Body of pancreas (tissue), 4 donors: ENCODE measurements around the gene TGFB2. TPM values are rescaled to one million over a fixed set of nuclear protein-coding genes. Genes with fewer than 3 reads are reported as not detected.

ENCODE experiments used
- ATAC-seq: fragments of 150-250 bp; one replicate; pipeline ENCODE4 v1.9.1; 2016
- DNase-seq, 4 donors: peaks; one replicate each; pipeline ENCODE4 v3.0.0-alpha.2; 2019
- H3K27ac ChIP-seq, 4 donors: fragments of 200-600 bp; sonication (generic); 1 replicate in 3 of 4; 2 replicates in 1 of 4; pipeline versions ENCODE4 v1.5.1 to v1.6.1; 2016 to 2019; ENCODE audit warnings: mild to moderate bottlenecking in 1 of 4, mixed read lengths in 1 of 4, moderate library complexity in 1 of 4
- H3K27me3 ChIP-seq, 2 donors: fragments of 200-600 bp; sonication (generic); one replicate each; pipeline ENCODE4 v1.6.0; 2016; ENCODE audit warnings: mild to moderate bottlenecking in 1 of 2
- H3K36me3 ChIP-seq, 2 donors: fragments of 200-600 bp; sonication (generic); replicated peaks in 1 of 2; 2 replicates each; pipeline ENCODE4 v1.5.1; 2016; ENCODE audit warnings: low read depth in 2 of 2; ENCODE audit not compliant: insufficient read depth in 1 of 2
- H3K4me1 ChIP-seq: fragments of 200-600 bp; sonication (generic); one replicate; pipeline ENCODE4 v1.6.0; 2016
- H3K4me3 ChIP-seq, 2 donors: fragments of 200-600 bp; sonication (generic); 1 replicate in 1 of 2; 2 replicates in 1 of 2; pipeline ENCODE4 v1.5.1; 2016 to 2019
- H3K9me3 ChIP-seq, 3 donors: fragments of 200-600 bp; sonication (generic); 1 replicate in 2 of 3; 2 replicates in 1 of 3; pipeline ENCODE4 v1.5.1; 2016
- CTCF ChIP-seq, 7 experiments: fragments of 450-650 bp in 4 of 7; fragments of 200-600 bp in 3 of 7; sonication (generic) in 3 of 7; IDR thresholded peaks; one replicate each; pipeline ENCODE4 v1.5.1; 2016 to 2019; ENCODE audit warnings: antibody characterized with exemption in 7 of 7
- POLR2A ChIP-seq, 3 donors: fragments of 450-650 bp; IDR thresholded peaks; one replicate each; pipeline ENCODE4 v1.6.1; 2016; ENCODE audit warnings: antibody characterized with exemption in 3 of 3, mild to moderate bottlenecking in 2 of 3
- WGBS, 2 donors: methylation state at CpG; one replicate each; pipeline ENCODE4 v1.1.5; 2017; 5-methylcytosine and 5-hydroxymethylcytosine counted together
- intact Hi-C: fragments of 100-400 bp; cut with DNase I; formaldehyde crosslinking; loops from one replicate; pipeline ENCODE4 v1.15.1; 2023
- total RNA-seq, 2 donors: library from RNA; depleted of rRNA; stranded (reverse); fragments of >200 nt; gene quantifications; one replicate each; pipeline ENCODE4 v1.1.0, GENCODE V29; 2016

The TGFB2 gene
- total RNA-seq, 2 donors from 2014 or later = 4.3 to 4.9 TPM

- Histone ChIP-seq H3K27me3 (no peaks in the 10 kb centered on the region), H3K4me1 (peaks cover 5% of the 10 kb centered on the region), H3K9me3 (no peaks in the 10 kb centered on the region), H3K4me3 (no peak overlapping the region), H3K36me3 (no peaks in the 10 kb centered on the region), H3K27ac (no peak overlapping the region)
- no peak for TF ChIP-seq POLR2A (IDR thresholded peaks at IDR 0.05)
- peak in 3 of 7 experiments; percentile 6 to 28 (median 23) for TF ChIP-seq CTCF (IDR thresholded peaks at IDR 0.05)
- ATAC-seq (no peak), DNase-seq (no peak)
- 71 to 76% methylated on average over 7 of the region's 7 CpGs for WGBS, 2 donors
- intact Hi-C loops = no loop called here
Measured at GRCh38 chr1:218361298-218362065, 16.3 kb downstream of the TGFB2 start.

GRCh38 chr1:218362418-218363076, 17.4 kb downstream of the TGFB2 start:
- 79 to 84% methylated on average over 5 of the region's 5 CpGs for WGBS, 2 donors
- no peak for DNase-seq
- no peak overlapping the region for H3K4me3 ChIP-seq
- ATAC-seq = no peak
- no peaks in the 10 kb centered on the region for H3K27me3 ChIP-seq
- no peaks in the 10 kb centered on the region for H3K9me3 ChIP-seq
- no peak for TF ChIP-seq POLR2A (IDR thresholded peaks at IDR 0.05)
- no peak for TF ChIP-seq CTCF (IDR thresholded peaks at IDR 0.05)
- peaks cover 5% of the 10 kb centered on the region for H3K4me1 ChIP-seq
- H3K27ac ChIP-seq = no peak overlapping the region
- H3K36me3 ChIP-seq = no peaks in the 10 kb centered on the region
- intact Hi-C loops = no loop called here

- WGBS, 2 donors = 65 to 75% methylated on average over 1 of the region's 1 CpG
- TF ChIP-seq CTCF (IDR thresholded peaks at IDR 0.05) = no peak
- TF ChIP-seq POLR2A (IDR thresholded peaks at IDR 0.05) = no peak
- Histone ChIP-seq H3K27ac (no peak overlapping the region), H3K9me3 (no peaks in the 10 kb centered on the region), H3K27me3 (no peaks in the 10 kb centered on the region), H3K36me3 (no peaks in the 10 kb centered on the region), H3K4me1 (peaks cover 5% of the 10 kb centered on the region), H3K4me3 (no peak overlapping the region)
- intact Hi-C loops = no loop called here
- ATAC-seq (no peak), DNase-seq (no peak)
Measured at GRCh38 chr1:218363141-218363540, 18.0 kb downstream of the TGFB2 start.

GRCh38 chr1:218364028-218364710, 19.0 kb downstream of the TGFB2 start:
- H3K4me1 ChIP-seq = peaks cover 5% of the 10 kb centered on the region

More at GRCh38 chr1:218364028-218364710, 19.0 kb downstream of the TGFB2 start:
- DNase-seq = peak in 1 of 4 donors; percentile 18
- no peak for TF ChIP-seq CTCF (IDR thresholded peaks at IDR 0.05)
- no peak for TF ChIP-seq POLR2A (IDR thresholded peaks at IDR 0.05)
- Histone ChIP-seq H3K27ac (no peak overlapping the region), H3K27me3 (no peaks in the 10 kb centered on the region), H3K9me3 (no peaks in the 10 kb centered on the region), H3K4me3 (no peak overlapping the region), H3K36me3 (no peaks in the 10 kb centered on the region)
- intact Hi-C loops = no loop called here
- no peak for ATAC-seq
- WGBS, 2 donors = 47 to 48% methylated on average over 7 to 8 of the region's 8 CpGs
